Esophagus (tissue), 2 donors: ENCODE data around the gene TFIP11. TPM values are rescaled to one million over a fixed set of nuclear protein-coding genes. Genes with fewer than 3 reads are reported as not detected.

Experiments used
- H3K27ac ChIP-seq, 2 donors: one replicate each; pipeline ENCODE4 v1.5.1; 2013; ENCODE audit warnings: low read depth in 2 of 2, mild to moderate bottlenecking in 2 of 2, inconsistent platforms in 1 of 2, low read length in 1 of 2, moderate library complexity in 1 of 2
- H3K27me3 ChIP-seq, 2 donors: one replicate each; pipeline ENCODE4 v1.6.1; 2013; ENCODE audit warnings: low read length in 2 of 2, control low read depth in 1 of 2, mild to moderate bottlenecking in 1 of 2; ENCODE audit not compliant: insufficient read depth in 2 of 2, control insufficient read depth in 1 of 2
- H3K36me3 ChIP-seq, 2 donors: one replicate each; pipeline ENCODE4 v1.6.1; 2013; ENCODE audit warnings: low read length in 1 of 2; ENCODE audit not compliant: control insufficient read depth in 2 of 2, insufficient read depth in 2 of 2
- H3K4me1 ChIP-seq, 2 donors: one replicate each; pipeline ENCODE4 v1.6.1; 2013; ENCODE audit warnings: low read length in 1 of 2; ENCODE audit not compliant: control insufficient read depth in 2 of 2, insufficient read depth in 2 of 2
- H3K4me3 ChIP-seq, 2 donors: one replicate each; pipeline ENCODE4 v1.5.1; 2013; ENCODE audit warnings: low read length in 2 of 2, mild to moderate bottlenecking in 2 of 2, low read depth in 1 of 2, moderate library complexity in 1 of 2
- H3K9me3 ChIP-seq, 2 donors: one replicate each; pipeline ENCODE4 v1.6.1; 2013; ENCODE audit warnings: mild to moderate bottlenecking in 2 of 2, low read depth in 1 of 2, low read length in 1 of 2, moderate library complexity in 1 of 2; ENCODE audit not compliant: control insufficient read depth in 2 of 2, insufficient read depth in 1 of 2
- WGBS, 2 donors: extraction: QIAGEN DNeasy Blood & Tissue Kit; methylation state at CpG; one replicate each; pipeline ENCODE4 v1.1.7; 2013; 5-methylcytosine and 5-hydroxymethylcytosine counted together
- polyA plus RNA-seq, 2 donors: library from polyadenylated mRNA; stranded (reverse); fragments of 200-250 nt; gene quantifications; one replicate each; pipeline ENCODE4 v1.2.3, GENCODE V29; 2013
- donor health status: healthy with polysubstance abuse.
- donor health status: Bipolar disorder and iron deficiency.

The TFIP11 gene
- polyA plus RNA-seq, 2 donors = 19.7 to 21.5 TPM

DNA sequence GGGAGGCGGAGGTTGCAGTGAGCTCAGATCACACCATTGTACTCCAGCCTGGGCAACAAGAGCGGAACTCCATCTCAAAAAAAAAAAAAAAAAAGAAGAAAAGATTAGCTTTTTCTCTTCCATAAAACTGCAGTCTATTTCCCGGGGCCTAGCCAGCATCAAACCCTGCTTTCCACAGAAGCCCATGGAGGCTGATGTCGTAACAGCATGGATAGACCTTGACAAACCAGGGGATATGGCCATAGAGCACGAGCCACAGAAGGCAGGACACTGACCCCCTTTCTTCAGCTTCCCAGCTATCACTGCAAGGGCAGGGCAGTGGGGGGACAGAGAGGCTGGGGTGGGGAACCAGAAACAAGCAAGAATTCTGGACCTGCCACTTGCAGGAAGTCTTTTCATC is 50.2 kb downstream of the TFIP11 start:
- Histone ChIP-seq H3K27ac (no peak overlapping the region), H3K36me3 (peaks cover 15 to 49% of the 10 kb centered on the region in 2 donors), H3K27me3 (no peaks in the 10 kb centered on the region), H3K4me3 (no peak overlapping the region), H3K4me1 (no peaks in the 10 kb centered on the region), H3K9me3 (no peaks in the 10 kb centered on the region)
- 92 to 93% methylated on average over 5 of the region's 5 CpGs for WGBS, 2 donors

DNA sequence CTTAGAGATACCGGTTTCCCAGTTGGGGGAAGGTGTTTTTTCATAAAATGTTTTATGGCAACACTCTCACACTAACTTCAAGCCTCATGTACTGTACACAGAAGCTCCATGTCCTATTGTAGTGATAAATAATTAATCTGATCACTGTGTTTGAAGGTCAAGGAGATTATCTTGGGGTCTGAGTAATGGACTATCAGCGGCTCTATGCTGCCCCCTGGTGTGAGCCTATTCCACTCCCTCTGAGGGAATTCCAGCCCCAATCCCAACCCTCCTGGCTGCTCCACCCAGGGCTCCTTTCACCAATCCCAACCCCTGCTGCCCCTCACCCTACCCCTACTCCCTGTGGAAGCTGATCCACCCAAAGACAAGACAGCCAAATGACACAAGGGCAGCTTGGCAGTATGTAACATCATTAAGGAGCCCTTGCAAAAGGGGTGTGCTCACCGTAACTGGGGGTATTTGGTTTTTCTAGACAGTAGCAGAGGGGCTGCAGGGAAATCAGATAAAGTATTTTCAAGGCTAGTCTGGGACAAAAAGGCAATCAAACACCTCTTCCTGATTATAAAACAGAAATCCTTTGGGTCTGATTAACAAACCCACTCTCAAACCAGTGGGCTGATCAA is 51.0 kb downstream of the TFIP11 start:
- Histone ChIP-seq H3K27ac (no peak overlapping the region), H3K4me3 (no peak overlapping the region), H3K9me3 (no peaks in the 10 kb centered on the region), H3K36me3 (peaks cover 13 to 49% of the 10 kb centered on the region in 2 donors), H3K27me3 (no peaks in the 10 kb centered on the region), H3K4me1 (no peaks in the 10 kb centered on the region)
- WGBS, 2 donors = 34 to 41% methylated on average over 3 of the region's 3 CpGs

DNA sequence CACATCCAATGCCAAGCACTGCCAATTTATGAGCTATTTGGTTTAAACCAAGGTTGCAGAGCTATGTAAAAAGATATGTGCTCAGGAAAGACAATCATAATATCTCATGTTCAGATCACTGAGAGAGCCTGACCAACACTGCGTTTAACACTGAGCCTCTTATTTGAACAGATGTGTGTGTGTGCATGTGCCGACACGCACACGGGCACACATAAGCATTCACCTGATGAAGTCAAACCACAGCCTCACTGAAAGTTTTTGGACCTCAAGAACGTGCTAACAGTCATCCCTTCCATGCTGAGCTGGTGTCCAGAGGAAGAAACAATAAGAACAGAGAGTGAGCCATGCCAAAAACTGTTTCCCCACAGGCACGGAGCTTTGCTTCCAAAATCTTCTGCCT is 52.1 kb downstream of the TFIP11 start:
- Histone ChIP-seq H3K9me3 (no peaks in the 10 kb centered on the region), H3K4me3 (no peak overlapping the region), H3K27ac (no peak overlapping the region), H3K36me3 (peaks cover 12 to 42% of the 10 kb centered on the region in 2 donors), H3K4me1 (no peaks in the 10 kb centered on the region), H3K27me3 (no peaks in the 10 kb centered on the region)
- 44 to 65% methylated on average over 6 of the region's 6 CpGs for WGBS, 2 donors

DNA sequence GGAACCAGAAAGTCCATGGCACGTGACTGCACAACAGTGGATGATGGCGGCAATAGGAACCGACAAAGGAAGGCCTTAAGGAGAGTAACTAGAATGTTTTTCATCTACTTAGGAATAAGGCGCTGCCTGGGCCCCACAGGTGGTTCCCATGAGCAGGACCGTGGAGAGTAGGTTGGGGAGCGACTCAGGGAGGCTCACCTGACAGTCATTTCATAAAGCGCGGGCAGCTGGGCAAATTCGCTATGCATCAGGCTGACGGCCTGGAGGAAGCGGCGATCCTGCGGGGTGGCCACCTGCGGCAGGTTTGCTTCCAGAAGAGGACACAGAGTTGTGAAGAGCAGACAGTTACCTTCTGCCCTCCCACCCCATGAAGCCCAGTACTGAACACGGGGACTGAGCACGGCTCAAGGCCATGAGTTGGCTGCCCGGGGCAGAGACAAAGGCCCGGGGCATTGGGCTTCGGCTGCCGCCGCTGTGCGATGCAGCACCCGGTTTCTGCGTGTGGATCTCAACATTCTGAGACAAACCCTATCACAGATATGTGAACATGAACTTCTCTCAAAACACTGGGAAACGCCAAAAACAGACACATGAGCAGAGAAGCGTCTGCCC is 54.5 kb downstream of the TFIP11 start:
- H3K27me3 ChIP-seq = no peaks in the 10 kb centered on the region
- peaks cover under 1 to 29% of the 10 kb centered on the region in 2 donors for H3K36me3 ChIP-seq

DNA sequence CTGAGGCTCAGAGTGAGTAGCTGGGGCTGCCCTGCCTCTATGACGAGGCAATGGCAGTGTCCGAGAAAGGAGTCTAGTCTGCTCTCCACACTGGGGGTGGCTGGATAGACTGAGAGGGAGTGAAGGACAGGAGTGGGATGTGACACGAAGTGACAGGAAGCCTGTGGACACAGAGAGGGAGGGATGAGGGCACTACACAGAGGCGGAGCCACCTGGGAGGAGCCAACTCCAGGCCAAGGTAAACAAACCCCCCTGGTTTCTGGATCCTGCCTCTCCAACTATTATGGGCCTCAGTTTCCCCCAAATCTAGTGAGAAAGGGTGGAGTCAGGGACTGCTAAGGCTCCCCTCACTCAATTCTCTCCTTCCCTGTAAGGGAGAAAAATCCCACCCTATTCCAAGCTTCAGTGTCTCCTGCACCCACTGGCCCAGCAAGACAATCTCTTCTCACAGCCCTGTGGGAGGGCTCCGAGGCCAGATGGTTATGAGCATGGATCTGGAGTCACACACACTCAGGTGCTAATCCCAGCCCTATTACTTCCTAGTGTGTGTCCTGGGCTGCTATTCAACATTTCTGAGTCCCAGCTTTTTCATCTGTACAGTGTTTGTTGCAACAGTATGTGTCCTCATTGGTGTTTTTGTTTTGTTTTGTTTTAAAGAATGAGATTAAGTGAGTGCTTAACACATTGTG is 58.3 kb downstream of the TFIP11 start:
- Histone ChIP-seq H3K9me3 (no peaks in the 10 kb centered on the region), H3K36me3 (peaks cover 13 to 47% of the 10 kb centered on the region in 2 donors), H3K27me3 (no peaks in the 10 kb centered on the region), H3K4me1 (no peaks in the 10 kb centered on the region), H3K4me3 (no peak overlapping the region), H3K27ac (no peak overlapping the region)
- WGBS, 2 donors = 86 to 91% methylated on average over 5 of the region's 5 CpGs

More for the DNA sequence above, 54.5 kb downstream of the TFIP11 start:
- no peak overlapping the region for H3K4me3 ChIP-seq
- H3K27ac ChIP-seq = no peak overlapping the region
- WGBS, 2 donors = 93 to 95% methylated on average over 26 of the region's 26 CpGs
- no peaks in the 10 kb centered on the region for H3K9me3 ChIP-seq
- H3K4me1 ChIP-seq = no peaks in the 10 kb centered on the region

DNA sequence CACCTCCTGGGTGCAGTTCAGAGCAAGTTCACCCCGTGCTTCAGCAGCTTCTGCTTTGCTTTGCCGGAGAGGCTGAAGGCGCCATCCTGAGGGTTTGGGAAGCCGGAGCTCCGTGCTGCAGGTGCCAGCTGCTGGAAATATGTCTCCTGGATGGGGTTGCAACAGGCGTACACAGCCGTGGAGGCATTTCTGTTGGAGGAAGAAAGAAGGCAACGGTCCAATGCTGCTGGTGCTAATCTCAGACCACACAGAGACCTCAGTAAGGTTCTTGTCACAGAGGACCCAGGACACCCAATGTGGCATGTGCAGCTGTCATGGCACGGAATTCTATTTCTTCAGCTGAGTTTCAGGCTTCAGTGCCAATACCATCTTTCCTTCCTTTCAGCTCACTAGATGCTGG is 59.1 kb downstream of the TFIP11 start:
- peaks cover 13 to 44% of the 10 kb centered on the region in 2 donors for H3K36me3 ChIP-seq
- H3K27ac ChIP-seq = no peak overlapping the region
- no peaks in the 10 kb centered on the region for H3K4me1 ChIP-seq
- no peaks in the 10 kb centered on the region for H3K27me3 ChIP-seq
- H3K9me3 ChIP-seq = no peaks in the 10 kb centered on the region
- H3K4me3 ChIP-seq = no peak overlapping the region
- WGBS, 2 donors = 89 to 91% methylated on average over 9 of the region's 9 CpGs

DNA sequence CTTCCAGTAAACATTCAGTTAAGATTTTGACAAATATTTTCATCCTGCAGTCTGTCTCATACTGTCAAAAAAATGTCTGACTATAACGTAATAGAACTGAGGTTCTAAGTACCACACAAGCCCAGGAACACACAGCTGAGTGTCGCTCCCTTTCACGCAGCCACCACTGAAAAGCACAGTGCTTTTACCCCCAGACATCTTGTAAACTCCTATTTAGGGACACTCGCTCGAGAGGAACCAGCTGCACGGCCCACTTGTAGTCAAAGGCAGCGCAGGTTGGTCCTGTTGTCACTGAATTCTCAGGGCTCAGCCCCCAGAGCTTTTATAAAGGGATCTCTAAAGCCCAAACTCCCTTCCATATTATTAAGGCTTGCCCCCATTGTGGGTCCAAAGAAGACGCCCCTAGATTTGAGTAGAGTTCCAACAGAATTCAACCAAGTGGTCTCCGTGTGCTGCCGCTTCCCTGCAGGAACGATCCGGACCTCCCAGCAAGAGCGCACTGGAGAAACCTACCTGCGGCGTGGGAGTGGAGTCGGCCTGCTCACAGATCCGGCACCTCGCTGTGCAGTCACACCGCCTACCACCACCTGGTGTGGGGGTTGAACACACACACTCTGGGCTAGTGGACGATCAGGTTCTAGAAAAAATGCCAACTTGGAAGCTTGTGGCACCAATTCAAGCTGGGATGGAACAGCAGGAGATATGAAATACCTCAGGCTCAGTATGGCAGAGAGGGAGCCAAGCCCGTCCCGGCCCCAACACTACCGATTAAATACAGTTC is 59.8 kb downstream of the TFIP11 start:
- peaks cover 2 to 3% of the 10 kb centered on the region in 2 donors for H3K4me1 ChIP-seq
- WGBS, 2 donors = 93 to 97% methylated on average over 23 of the region's 23 CpGs
- peaks cover 13 to 36% of the 10 kb centered on the region in 2 donors for H3K36me3 ChIP-seq
- H3K27ac ChIP-seq = no peak overlapping the region
- H3K9me3 ChIP-seq = no peaks in the 10 kb centered on the region
- no peaks in the 10 kb centered on the region for H3K27me3 ChIP-seq
- no peak overlapping the region for H3K4me3 ChIP-seq

DNA sequence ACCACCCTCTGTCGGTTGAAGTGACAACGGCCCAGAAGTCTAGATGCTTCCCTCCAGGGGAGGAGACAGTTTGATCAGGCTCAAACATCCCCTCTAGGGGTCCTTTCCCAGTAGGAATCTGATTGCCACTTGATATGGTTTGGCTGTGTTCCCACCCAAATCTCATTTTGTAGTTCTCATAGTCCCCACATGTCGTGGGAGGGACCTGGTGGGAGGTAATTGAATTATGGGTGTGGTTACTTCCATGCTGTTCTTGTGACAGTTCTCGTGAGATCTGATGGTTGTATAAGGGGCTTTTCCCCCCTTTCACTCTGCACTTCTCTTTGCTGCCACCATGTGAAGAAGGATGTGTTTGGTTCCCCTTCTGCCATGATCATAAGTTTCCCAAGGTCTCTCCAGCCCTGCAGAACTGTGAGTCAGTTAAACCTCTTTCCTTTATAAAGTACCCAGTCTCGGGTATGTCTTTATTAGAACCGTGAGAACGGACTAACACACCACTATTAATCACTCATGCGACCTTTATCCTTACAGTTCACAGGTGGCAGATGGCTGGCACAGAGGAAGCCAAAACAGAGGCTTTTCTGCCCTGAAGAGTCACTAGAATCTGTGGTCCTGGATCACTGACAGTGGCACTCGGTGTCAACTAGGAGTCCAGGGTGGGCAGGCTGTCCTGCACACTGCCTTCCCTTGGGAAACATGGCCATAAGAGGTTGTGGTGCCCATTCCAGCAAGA is 61.7 kb downstream of the TFIP11 start:
- Histone ChIP-seq H3K4me3 (no peak overlapping the region), H3K9me3 (no peaks in the 10 kb centered on the region), H3K27ac (no peak overlapping the region), H3K36me3 (peaks cover 13 to 32% of the 10 kb centered on the region in 2 donors), H3K4me1 (peaks cover 2 to 3% of the 10 kb centered on the region in 2 donors), H3K27me3 (no peaks in the 10 kb centered on the region)
- 71 to 73% methylated on average over 9 of the region's 9 CpGs for WGBS, 2 donors

DNA sequence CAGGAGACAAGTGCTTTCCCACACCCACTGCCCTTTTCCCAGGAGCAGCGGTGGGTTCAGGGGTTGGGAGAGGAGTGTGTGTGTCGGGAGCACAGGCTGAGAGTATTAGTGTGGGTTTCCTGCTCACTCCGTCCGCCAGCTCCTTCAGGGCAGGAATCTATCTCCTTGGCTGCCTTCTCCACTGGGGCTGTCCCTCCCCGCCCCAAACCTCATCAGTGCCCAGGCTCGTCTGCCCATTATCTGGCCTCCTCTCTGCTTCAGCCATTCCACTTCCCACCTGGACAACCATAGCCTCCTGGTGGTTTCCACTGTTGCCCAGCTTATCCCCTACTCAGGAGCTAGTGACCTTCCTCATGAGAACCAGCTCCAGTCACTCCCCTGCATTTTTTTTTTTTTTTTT is 63.3 kb downstream of the TFIP11 start:
- Histone ChIP-seq H3K36me3 (peaks cover 13 to 32% of the 10 kb centered on the region in 2 donors), H3K27me3 (no peaks in the 10 kb centered on the region), H3K9me3 (no peaks in the 10 kb centered on the region), H3K4me3 (no peak overlapping the region), H3K4me1 (peaks cover 2 to 3% of the 10 kb centered on the region in 2 donors), H3K27ac (no peak overlapping the region)
- WGBS, 2 donors = 51 to 61% methylated on average over 6 of the region's 6 CpGs
